CD4-positive, alpha-beta memory T cell (primary cell): ENCODE data around the gene NOTCH1. TPM values are rescaled to one million over a fixed set of nuclear protein-coding genes. Genes with fewer than 3 reads are reported as not detected.
"Not testable (repeated sequence)": the region's sequence is repeated elsewhere in the genome, so short reads cannot be mapped to it uniquely, and the experiment has no call there.

ENCODE experiments used
- CTCF ChIA-PET: fragments of 350-600 bp; sonication (Branson Sonifier 250); formaldehyde crosslinking; loops from one replicate; lab custom pipeline; 2021; ENCODE audit warnings: inconsistent platforms; ENCODE audit not compliant: partially characterized antibody; lab: Charles Lee
- POLR2A ChIA-PET: fragments of 350-600 bp; sonication (Branson Sonifier 250); formaldehyde crosslinking; loops from one replicate; lab custom pipeline; 2021; ENCODE audit not compliant: partially characterized antibody; lab: Charles Lee
- DNase-seq, 5 donors: peaks; one replicate each; pipeline versions ENCODE4 v3.0.0 to v3.0.0-alpha.2; 2020 to 2022; ENCODE audit warnings: mixed read lengths in 1 of 5
- H3K27ac ChIP-seq: one replicate; pipeline ENCODE4 v1.7.0; 2013; ENCODE audit warnings: low read depth, low read length
- H3K27me3 ChIP-seq: 2 replicates; pipeline ENCODE4 v1.7.0; 2013; ENCODE audit warnings: mild to moderate bottlenecking, low read length, moderate library complexity; ENCODE audit not compliant: insufficient read depth
- H3K36me3 ChIP-seq: 2 replicates; pipeline ENCODE4 v1.7.0; 2013; ENCODE audit warnings: mild to moderate bottlenecking, low read length, moderate library complexity; ENCODE audit not compliant: insufficient read depth
- H3K4me1 ChIP-seq: 2 replicates; pipeline ENCODE4 v1.7.0; 2013; ENCODE audit warnings: mild to moderate bottlenecking, low read length, moderate library complexity; ENCODE audit not compliant: insufficient read depth
- H3K4me3 ChIP-seq, 2 donors: one replicate each; pipeline ENCODE4 v1.7.0; 2013; ENCODE audit warnings: low read length in 2 of 2, mild to moderate bottlenecking in 1 of 2
- H3K9me3 ChIP-seq, 2 donors: one replicate each; pipeline ENCODE4 v1.7.0; 2013; ENCODE audit warnings: low read length in 2 of 2, control low read depth in 1 of 2; ENCODE audit not compliant: control insufficient read depth in 1 of 2
- H3K27ac Mint-ChIP-seq, 7 donors: one replicate each; pipeline ENCODE4 v1.8.0; 2020 to 2021; ENCODE audit warnings: mixed read lengths in 7 of 7, mild to moderate bottlenecking in 6 of 7, inconsistent platforms in 3 of 7, moderate library complexity in 3 of 7
- H3K27me3 Mint-ChIP-seq, 2 donors: one replicate each; pipeline ENCODE4 v1.8.0; 2020 to 2021; ENCODE audit warnings: mixed read lengths in 2 of 2
- H3K36me3 Mint-ChIP-seq, 2 donors: one replicate each; pipeline ENCODE4 v1.8.0; 2020 to 2021; ENCODE audit warnings: mixed read lengths in 2 of 2, inconsistent platforms in 1 of 2, mild to moderate bottlenecking in 1 of 2
- H3K4me1 Mint-ChIP-seq, 4 donors: one replicate each; pipeline ENCODE4 v1.8.0; 2020 to 2021; ENCODE audit warnings: mixed read lengths in 4 of 4, mild to moderate bottlenecking in 1 of 4
- H3K4me3 Mint-ChIP-seq, 8 donors: one replicate each; pipeline ENCODE4 v1.8.0; 2020 to 2021; ENCODE audit warnings: mixed read lengths in 8 of 8, mild to moderate bottlenecking in 7 of 8, moderate library complexity in 6 of 8, inconsistent platforms in 3 of 8
- H3K9me3 Mint-ChIP-seq, 8 donors: one replicate each; pipeline ENCODE4 v1.8.0; 2020 to 2021; ENCODE audit warnings: mixed read lengths in 8 of 8, mild to moderate bottlenecking in 5 of 8, inconsistent platforms in 3 of 8, moderate library complexity in 1 of 8
- intact Hi-C: fragments of 100-400 bp; cut with micrococcal nuclease; formaldehyde crosslinking; loops from one replicate; pipeline ENCODE4 v1.15.1; 2023
- polyA plus RNA-seq, 2 donors: library from polyadenylated mRNA; unstranded; fragments of 300-500 nt; fragmentation: Illumina TruSeq; gene quantifications; one replicate each; pipeline ENCODE4 v1.2.3, GENCODE V29; 2021
- total RNA-seq, 2 experiments: library from RNA; stranded (reverse); gene quantifications; one replicate each; pipeline ENCODE4 v1.2.3, GENCODE V29; 2021

The NOTCH1 gene
- total and polyA plus RNA-seq, 4 experiments from 2014 or later: 6.0 to 45.4 (median 43.0) TPM; not detected in 1

DNA sequence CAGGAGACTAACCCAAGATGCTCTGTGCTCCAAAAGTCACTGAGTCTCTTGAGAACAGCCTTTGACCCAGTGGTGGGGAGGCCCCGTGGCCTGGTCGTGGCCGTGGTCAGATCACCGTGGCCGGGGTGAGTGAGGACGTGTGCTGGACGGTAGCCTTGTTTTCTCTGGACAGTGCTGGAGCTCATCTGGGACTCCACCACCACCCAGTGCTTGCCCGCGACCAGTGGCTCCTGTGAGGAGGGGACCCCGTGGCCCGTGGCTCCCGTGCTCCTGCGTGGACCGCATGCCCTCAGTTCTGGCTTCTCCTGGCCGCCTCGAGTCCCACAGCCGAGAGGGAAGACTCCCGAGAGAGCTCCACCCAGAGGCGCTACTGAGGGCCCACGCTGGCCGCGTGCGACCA lies 15.9 kb upstream of the NOTCH1 start:
- no peaks in the 10 kb centered on the region for H3K9me3 ChIP-seq
- intact Hi-C loops: no loop called here
- H3K36me3 ChIP-seq: no peaks in the 10 kb centered on the region
- H3K27me3 ChIP-seq: no peaks in the 10 kb centered on the region
- Mint-ChIP-seq H3K9me3 (peaks cover 0 to 10% (median 3%) of the 10 kb centered on the region in 8 donors), H3K27me3 (peaks cover 0 to 1% of the 10 kb centered on the region in 2 donors), H3K27ac (no peak overlapping the region), H3K36me3 (no peaks in the 10 kb centered on the region), H3K4me3 (no peak overlapping the region), H3K4me1 (peaks cover 2 to 8% (median 4%) of the 10 kb centered on the region in 4 donors)
- H3K4me3 ChIP-seq: no peak overlapping the region
- ChIA-PET CTCF (no interaction called here), POLR2A (no interaction called here)
- DNase-seq: no peak
- no peaks in the 10 kb centered on the region for H3K4me1 ChIP-seq
- no peak overlapping the region for H3K27ac ChIP-seq

DNA sequence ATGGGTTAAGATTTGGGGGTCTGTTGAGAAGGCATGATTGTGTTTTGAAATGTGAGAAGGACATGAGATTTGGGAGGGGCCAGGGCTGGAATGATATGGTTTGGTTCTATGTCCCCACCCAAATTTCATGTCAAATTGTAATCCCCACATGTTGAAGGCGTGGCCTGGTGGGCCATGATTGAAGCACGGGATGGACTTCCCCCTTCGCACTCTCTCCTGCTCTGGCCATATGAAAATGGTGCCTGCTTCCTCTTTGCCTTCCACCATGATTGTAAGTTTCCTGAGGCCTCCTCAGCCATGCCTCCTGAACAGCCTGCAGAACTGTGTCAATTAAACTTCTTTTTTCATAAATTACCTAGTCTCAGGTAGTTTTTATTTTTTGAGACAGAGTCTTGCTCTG lies 14.7 kb upstream of the NOTCH1 start:
- CTCF ChIA-PET: no interaction called here
- peak overlapping the region in 1 of 7 donors; percentile 32 for H3K27ac Mint-ChIP-seq
- no peaks in the 10 kb centered on the region for H3K9me3 ChIP-seq

DNA sequence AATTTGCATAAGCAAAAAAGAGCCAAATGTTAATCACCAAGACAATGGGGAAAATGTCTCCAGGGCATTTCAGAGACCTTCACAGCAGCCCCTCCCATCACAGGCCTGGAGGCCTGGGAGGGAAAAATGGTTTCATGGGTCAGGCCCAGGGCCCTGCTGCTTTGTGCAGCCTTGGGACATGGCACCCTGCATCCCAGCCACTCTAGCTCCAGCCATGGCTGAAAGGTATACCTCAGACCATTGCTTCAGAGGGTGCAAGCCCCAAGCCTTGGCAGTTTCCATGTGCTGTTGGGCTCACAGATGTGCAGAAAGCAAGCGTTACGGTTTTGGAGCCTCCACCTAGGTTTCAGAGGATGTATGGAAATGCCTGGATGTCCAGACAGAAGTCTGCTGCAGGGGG lies 13.5 kb upstream of the NOTCH1 start:
- H3K4me1 ChIP-seq, CTCF ChIA-PET, POLR2A ChIA-PET: not testable (repeated sequence)

More for the DNA sequence above, 14.7 kb upstream of the NOTCH1 start:
- no peak for DNase-seq
- Mint-ChIP-seq H3K4me3 (no peak overlapping the region), H3K27me3 (peaks cover 0 to 1% of the 10 kb centered on the region in 2 donors), H3K36me3 (no peaks in the 10 kb centered on the region), H3K4me1 (peaks cover 2 to 8% (median 4%) of the 10 kb centered on the region in 4 donors), H3K9me3 (peaks cover 0 to 10% (median 3%) of the 10 kb centered on the region in 8 donors)
- no peaks in the 10 kb centered on the region for H3K27me3 ChIP-seq
- POLR2A ChIA-PET: no interaction called here
- no peak overlapping the region for H3K4me3 ChIP-seq
- H3K27ac ChIP-seq: no peak overlapping the region
- no peaks in the 10 kb centered on the region for H3K4me1 ChIP-seq
- intact Hi-C loops: no loop called here
- H3K36me3 ChIP-seq: no peaks in the 10 kb centered on the region

DNA sequence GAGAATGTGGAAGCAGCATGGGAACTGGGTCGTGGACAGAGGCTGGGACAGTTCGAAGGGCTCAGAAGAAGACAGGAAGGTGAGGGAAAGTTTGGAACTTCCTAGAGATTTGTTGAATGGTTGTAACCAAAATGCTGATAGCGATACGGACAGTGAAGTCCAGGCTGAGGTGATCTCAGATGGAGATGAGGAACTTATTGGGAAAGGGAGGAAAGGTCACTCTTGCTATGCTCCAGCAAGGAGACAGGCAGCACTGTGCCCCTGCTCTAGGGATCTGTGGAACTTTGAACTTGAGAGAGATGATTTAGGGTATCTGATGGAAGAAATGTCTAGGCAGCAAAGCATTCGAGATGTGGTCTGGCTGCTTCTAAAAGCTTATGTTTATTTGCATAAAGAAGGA lies 13.0 kb upstream of the NOTCH1 start:
- peaks cover 0 to 10% (median 3%) of the 10 kb centered on the region in 8 donors for H3K9me3 Mint-ChIP-seq
- DNase-seq, H3K4me3 Mint-ChIP-seq, H3K27me3 Mint-ChIP-seq, H3K4me3 ChIP-seq, H3K9me3 ChIP-seq, H3K36me3 ChIP-seq, CTCF ChIA-PET, H3K27ac ChIP-seq, H3K4me1 Mint-ChIP-seq, H3K36me3 Mint-ChIP-seq, POLR2A ChIA-PET, H3K27me3 ChIP-seq, intact Hi-C loops, H3K4me1 ChIP-seq: not testable (repeated sequence)
- H3K27ac Mint-ChIP-seq: peak overlapping the region in 3 of 7 donors; percentile 2 to 24 (median 24)

More for the DNA sequence above, 13.5 kb upstream of the NOTCH1 start:
- H3K27ac ChIP-seq, intact Hi-C loops, H3K9me3 ChIP-seq, H3K4me3 ChIP-seq, H3K27ac Mint-ChIP-seq, H3K36me3 ChIP-seq, H3K4me3 Mint-ChIP-seq, H3K36me3 Mint-ChIP-seq, H3K27me3 ChIP-seq, H3K27me3 Mint-ChIP-seq, DNase-seq, H3K4me1 Mint-ChIP-seq: not testable (repeated sequence)
- H3K9me3 Mint-ChIP-seq: peaks cover 0 to 10% (median 3%) of the 10 kb centered on the region in 8 donors

DNA sequence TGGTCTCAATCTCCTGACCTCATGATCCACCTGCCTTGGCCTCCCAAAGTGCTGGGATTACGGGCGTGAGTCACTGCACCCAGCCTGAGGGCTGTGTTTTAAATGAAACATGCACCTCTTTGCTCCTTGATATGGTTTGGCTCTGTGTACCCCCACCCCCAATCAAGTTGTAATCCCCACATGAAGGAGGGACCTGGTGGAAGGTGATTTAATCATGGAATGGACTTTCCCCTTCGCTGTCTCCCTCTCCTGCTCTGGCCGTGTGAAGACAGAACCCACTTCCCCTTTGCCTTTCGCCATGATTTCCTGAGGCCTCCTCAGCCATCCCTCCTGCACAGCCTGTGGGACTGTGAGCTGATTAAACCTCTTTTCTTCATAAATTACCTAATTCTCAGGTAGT lies 12.5 kb upstream of the NOTCH1 start:
- Mint-ChIP-seq H3K27ac (peak overlapping the region in 3 of 7 donors; percentile 2 to 55 (median 24)), H3K36me3 (no peaks in the 10 kb centered on the region)

DNA sequence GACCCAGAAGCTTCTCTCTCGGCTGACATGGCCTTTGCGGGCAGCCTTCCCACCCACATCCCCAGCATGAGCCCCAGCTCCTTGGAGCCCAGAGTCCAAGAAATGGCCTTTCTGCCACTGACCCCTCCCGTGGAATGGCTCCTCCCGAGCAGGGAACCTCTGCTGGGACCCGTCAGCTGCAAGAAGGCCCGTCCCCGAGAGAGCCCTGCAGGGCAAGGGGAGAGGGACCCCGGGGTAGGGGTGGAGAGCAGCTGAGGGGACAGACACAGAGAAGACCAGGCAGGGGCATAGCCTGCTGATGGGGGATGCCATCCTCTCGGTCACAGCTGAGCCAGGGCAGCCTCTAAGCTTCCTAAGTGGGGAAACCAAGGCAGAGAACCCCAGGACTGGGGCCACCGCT lies 11.2 kb upstream of the NOTCH1 start:
- Histone ChIP-seq H3K4me1 (peaks cover 5% of the 10 kb centered on the region), H3K9me3 (no peaks in the 10 kb centered on the region), H3K36me3 (no peaks in the 10 kb centered on the region), H3K27me3 (no peaks in the 10 kb centered on the region), H3K27ac (no peak overlapping the region), H3K4me3 (no peak overlapping the region)
- Mint-ChIP-seq H3K27me3 (peaks cover 0 to 1% of the 10 kb centered on the region in 2 donors), H3K36me3 (no peaks in the 10 kb centered on the region), H3K4me1 (peaks cover 3 to 14% (median 9%) of the 10 kb centered on the region in 4 donors), H3K27ac (peak overlapping the region in 1 of 7 donors; percentile 36), H3K4me3 (no peak overlapping the region), H3K9me3 (peaks cover 0 to 10% (median 3%) of the 10 kb centered on the region in 8 donors)
- ChIA-PET CTCF (interaction anchor here (2.8 kb wide), 1 partner anchor 18 kb away, joined by 8 read pairs; no protein-coding TSS in a partner anchor), POLR2A (no interaction called here)
- intact Hi-C loops: no loop called here
- DNase-seq: no peak

More for the DNA sequence above, 12.5 kb upstream of the NOTCH1 start:
- Histone ChIP-seq H3K4me3 (no peak overlapping the region), H3K27ac (no peak overlapping the region), H3K36me3 (no peaks in the 10 kb centered on the region), H3K27me3 (no peaks in the 10 kb centered on the region), H3K4me1 (no peaks in the 10 kb centered on the region), H3K9me3 (no peaks in the 10 kb centered on the region)
- ChIA-PET POLR2A (no interaction called here), CTCF (no interaction called here)
- DNase-seq: no peak
- Mint-ChIP-seq H3K4me3 (no peak overlapping the region), H3K27me3 (peaks cover 0 to 1% of the 10 kb centered on the region in 2 donors), H3K9me3 (peaks cover 0 to 10% (median 3%) of the 10 kb centered on the region in 8 donors), H3K4me1 (peaks cover 2 to 8% (median 4%) of the 10 kb centered on the region in 4 donors)
- intact Hi-C loops: no loop called here

DNA sequence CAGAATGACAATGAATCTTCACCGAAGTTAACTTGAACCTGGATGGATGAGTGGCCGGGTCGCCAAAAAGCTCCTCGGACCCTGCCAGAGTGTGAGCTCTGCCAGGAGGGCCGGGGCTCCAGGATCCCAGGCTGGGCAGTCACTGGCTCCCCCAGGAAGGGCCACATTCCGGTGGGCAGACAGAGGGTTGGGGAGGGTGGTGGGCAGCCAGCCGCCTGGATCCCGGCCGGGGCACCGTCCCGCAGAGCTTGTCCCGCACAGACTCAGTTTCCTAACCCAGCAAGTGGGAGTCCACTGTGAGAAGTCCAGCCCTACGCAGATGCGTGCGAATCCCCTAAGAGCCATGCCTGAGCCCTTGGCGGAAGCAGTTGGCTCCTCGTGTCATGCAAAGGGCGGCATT lies 10.3 kb upstream of the NOTCH1 start:
- Mint-ChIP-seq H3K4me3 (no peak overlapping the region), H3K9me3 (peaks cover 0 to 10% (median 2%) of the 10 kb centered on the region in 8 donors), H3K4me1 (peaks cover 6 to 22% (median 14%) of the 10 kb centered on the region in 4 donors), H3K27me3 (peaks cover 0 to 3% of the 10 kb centered on the region in 2 donors), H3K36me3 (no peaks in the 10 kb centered on the region), H3K27ac (no peak overlapping the region)
- Histone ChIP-seq H3K9me3 (no peaks in the 10 kb centered on the region), H3K4me3 (no peak overlapping the region), H3K27me3 (no peaks in the 10 kb centered on the region), H3K36me3 (no peaks in the 10 kb centered on the region), H3K4me1 (peaks cover 13% of the 10 kb centered on the region), H3K27ac (no peak overlapping the region)
- intact Hi-C loops: no loop called here
- DNase-seq: no peak
- ChIA-PET CTCF (interaction anchor here (1.0 to 2.8 kb wide), 2 partner anchors 17 to 23 kb away, joined by 3 to 8 read pairs; no protein-coding TSS in a partner anchor), POLR2A (no interaction called here)
